Panc1 (cell line): Measurements from ENCODE around the gene GALNT18. TPM values are rescaled to one million over a fixed set of nuclear protein-coding genes. Genes with fewer than 3 reads are reported as not detected.

ENCODE experiments used
- ATAC-seq: fragments of 200-7000 bp; cut with Tn5 transposase; 2 replicates; pipeline ENCODE4 v1.9.1; 2020; ENCODE audit warnings: mild to moderate bottlenecking, moderate library complexity
- BruUV-seq: library from RNA; stranded (reverse); fragments of 400-500 nt; replicated peaks from 2 replicates; lab custom pipeline; 2021; lab: Mats Ljungman, UMichigan
- CTCF ChIA-PET: fragments of 300-600 bp; sonication (Branson Sonifier 250); formaldehyde crosslinking; loops from one replicate; lab custom pipeline; 2022; ENCODE audit warnings: antibody characterized with exemption; lab: Charles Lee
- POLR2A ChIA-PET: fragments of 300-600 bp; sonication (Branson Sonifier 250); formaldehyde crosslinking; loops from one replicate; lab custom pipeline; 2022; ENCODE audit warnings: antibody characterized with exemption; lab: Charles Lee
- DNase-seq: peaks from one replicate; pipeline ENCODE4 v3.0.0-alpha.2; 2010; ENCODE audit warnings: low read depth, low spot score
- H3K27ac ChIP-seq: 2 replicates; pipeline ENCODE4 v1.5.1; 2011; ENCODE audit warnings: mild to moderate bottlenecking, low read length, inconsistent platforms
- H3K27me3 ChIP-seq: fragments of 200-500 bp; sonication (Bioruptor generic); 2 replicates; pipeline ENCODE4 v1.6.0; 2014; ENCODE audit warnings: low read length, inconsistent platforms; ENCODE audit not compliant: control insufficient read depth, insufficient read depth
- H3K36me3 ChIP-seq: fragments of 200-500 bp; sonication (Bioruptor generic); 2 replicates; pipeline ENCODE4 v1.5.1; 2014; ENCODE audit warnings: inconsistent platforms, mild to moderate bottlenecking, low read length, moderate library complexity; ENCODE audit not compliant: control insufficient read depth, insufficient read depth
- H3K4me1 ChIP-seq: 2 replicates; pipeline ENCODE4 v1.5.1; 2011; ENCODE audit warnings: inconsistent platforms, mild to moderate bottlenecking, low read length, moderate library complexity; ENCODE audit not compliant: control insufficient read depth, insufficient read depth
- H3K4me3 ChIP-seq, 2 experiments: 2 replicates each; pipeline ENCODE4 v1.5.1; 2011 to 2012; ENCODE audit warnings: low read depth in 2 of 2, low read length in 2 of 2, mild to moderate bottlenecking in 2 of 2, inconsistent platforms in 1 of 2, moderate library complexity in 1 of 2
- H3K9me3 ChIP-seq: fragments of 200-500 bp; sonication (Bioruptor generic); 2 replicates; pipeline ENCODE4 v1.5.1; 2014; ENCODE audit warnings: low read depth, mild to moderate bottlenecking, inconsistent platforms, low read length, moderate library complexity; ENCODE audit not compliant: control insufficient read depth, insufficient read depth
- CTCF ChIP-seq: fragments of 450-650 bp; IDR thresholded peaks from 2 replicates; pipeline ENCODE4 v1.5.1; 2017; ENCODE audit warnings: mild to moderate bottlenecking
- POLR2AphosphoS5 ChIP-seq: IDR thresholded peaks from 2 replicates; pipeline ENCODE4 v1.6.1; 2012; ENCODE audit warnings: mild to moderate bottlenecking, low read depth, low read length, moderate library complexity
- SIN3A ChIP-seq: IDR thresholded peaks from 2 replicates; pipeline ENCODE4 v1.6.1; 2012; ENCODE audit warnings: low read depth, mild to moderate bottlenecking, low read length, moderate library complexity, borderline replicate concordance; ENCODE audit not compliant: insufficient read depth
- TCF7L2 ChIP-seq: IDR thresholded peaks from 2 replicates; pipeline ENCODE4 v1.6.1; 2011; ENCODE audit warnings: mild to moderate bottlenecking, low read depth, low read length, inconsistent platforms
- in situ Hi-C: cut with HindIII; loops from 2 replicates; pipeline ENCODE4 v1.10.0; 2016; ENCODE audit warnings: low sequenced_read_pairs, low pct_unique_long_range_greater_than_20kb
- intact Hi-C: fragments of 100-400 bp; cut with micrococcal nuclease; formaldehyde crosslinking; loops from one replicate; pipeline ENCODE4 v1.10.0; 2022; ENCODE audit not compliant: unreplicated experiment
- total RNA-seq: library from RNA; stranded (reverse); gene quantifications from one replicate; pipeline ENCODE4 v1.2.1, GENCODE V29; 2021; ENCODE audit not compliant: unreplicated experiment
- TF ChIP-seq, protein P1 (sequence below), 2 experiments: IDR thresholded peaks; 2 replicates each; pipeline ENCODE4 v1.6.1; 2011 to 2012; ENCODE audit warnings: low read depth in 2 of 2, control low read depth in 1 of 2, low read length in 1 of 2, mild to moderate bottlenecking in 1 of 2, moderate library complexity in 1 of 2; ENCODE audit not compliant: insufficient read depth in 1 of 2

The GALNT18 gene
- total RNA-seq, 1 experiment from 2014 or later = 8.6 TPM

- BruUV-seq = no TSS peak
- H3K36me3 ChIP-seq = no peaks in the 10 kb centered on the region
- POLR2A ChIA-PET = no interaction called here
- DNase-seq (no peak), ATAC-seq (no peak)
- TF ChIP-seq CTCF = no peak
- no peak for TF ChIP-seq SIN3A
- TF ChIP-seq, protein P1, sequence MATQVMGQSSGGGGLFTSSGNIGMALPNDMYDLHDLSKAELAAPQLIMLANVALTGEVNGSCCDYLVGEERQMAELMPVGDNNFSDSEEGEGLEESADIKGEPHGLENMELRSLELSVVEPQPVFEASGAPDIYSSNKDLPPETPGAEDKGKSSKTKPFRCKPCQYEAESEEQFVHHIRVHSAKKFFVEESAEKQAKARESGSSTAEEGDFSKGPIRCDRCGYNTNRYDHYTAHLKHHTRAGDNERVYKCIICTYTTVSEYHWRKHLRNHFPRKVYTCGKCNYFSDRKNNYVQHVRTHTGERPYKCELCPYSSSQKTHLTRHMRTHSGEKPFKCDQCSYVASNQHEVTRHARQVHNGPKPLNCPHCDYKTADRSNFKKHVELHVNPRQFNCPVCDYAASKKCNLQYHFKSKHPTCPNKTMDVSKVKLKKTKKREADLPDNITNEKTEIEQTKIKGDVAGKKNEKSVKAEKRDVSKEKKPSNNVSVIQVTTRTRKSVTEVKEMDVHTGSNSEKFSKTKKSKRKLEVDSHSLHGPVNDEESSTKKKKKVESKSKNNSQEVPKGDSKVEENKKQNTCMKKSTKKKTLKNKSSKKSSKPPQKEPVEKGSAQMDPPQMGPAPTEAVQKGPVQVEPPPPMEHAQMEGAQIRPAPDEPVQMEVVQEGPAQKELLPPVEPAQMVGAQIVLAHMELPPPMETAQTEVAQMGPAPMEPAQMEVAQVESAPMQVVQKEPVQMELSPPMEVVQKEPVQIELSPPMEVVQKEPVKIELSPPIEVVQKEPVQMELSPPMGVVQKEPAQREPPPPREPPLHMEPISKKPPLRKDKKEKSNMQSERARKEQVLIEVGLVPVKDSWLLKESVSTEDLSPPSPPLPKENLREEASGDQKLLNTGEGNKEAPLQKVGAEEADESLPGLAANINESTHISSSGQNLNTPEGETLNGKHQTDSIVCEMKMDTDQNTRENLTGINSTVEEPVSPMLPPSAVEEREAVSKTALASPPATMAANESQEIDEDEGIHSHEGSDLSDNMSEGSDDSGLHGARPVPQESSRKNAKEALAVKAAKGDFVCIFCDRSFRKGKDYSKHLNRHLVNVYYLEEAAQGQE (IDR thresholded peaks at IDR 0.05; ENCODE audit: insufficient read depth in 1 of 2, low read depth in 2 of 2, low read length in 1 of 2) = no peak
- no peak for TF ChIP-seq POLR2AphosphoS5
- TF ChIP-seq TCF7L2 = no peak
- H3K27me3 ChIP-seq = no peaks in the 10 kb centered on the region
- no peaks in the 10 kb centered on the region for H3K9me3 ChIP-seq
- H3K27ac ChIP-seq = no peak overlapping the region
- CTCF ChIA-PET = no interaction called here
- in situ Hi-C loops (no loop called here), intact Hi-C loops (no loop called here)
- 0 out of 2 replicates have a peak, but pooled peaks cover 3% of the 10 kb centered on the region for H3K4me1 ChIP-seq
- H3K4me3 ChIP-seq = no peak overlapping the region
These were observed 176.2 kb downstream of the GALNT18 start for GRCh38 chr11:11445441-11446185.

DNA sequence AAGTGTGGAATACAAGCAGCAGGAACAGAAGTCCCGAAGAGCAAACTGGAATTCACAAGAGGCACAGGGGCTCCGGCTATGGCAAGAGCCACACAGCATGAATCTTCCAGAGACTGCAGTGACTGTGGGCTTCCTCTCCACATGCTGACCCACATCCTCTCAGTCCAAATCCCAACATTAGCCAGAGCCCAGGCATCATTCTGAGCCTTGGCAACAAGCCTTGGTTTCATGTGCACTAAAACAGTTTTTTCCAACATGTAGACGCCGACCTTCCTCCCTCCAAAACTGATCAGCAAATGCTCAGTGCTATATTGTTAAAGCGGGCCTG lies 177.0 kb downstream of the GALNT18 start:
- no peak for TF ChIP-seq SIN3A
- no peak for TF ChIP-seq CTCF
- no peak for TF ChIP-seq TCF7L2
- TF ChIP-seq, protein P1 (IDR thresholded peaks at IDR 0.05; ENCODE audit: insufficient read depth in 1 of 2, low read depth in 2 of 2, low read length in 1 of 2) = no peak
- TF ChIP-seq POLR2AphosphoS5 = no peak
- no TSS peak for BruUV-seq
- ChIA-PET POLR2A (no interaction called here), CTCF (no interaction called here)
- H3K27ac ChIP-seq = no peak overlapping the region
- H3K4me3 ChIP-seq = no peak overlapping the region
- H3K27me3 ChIP-seq = no peaks in the 10 kb centered on the region
- no peak for ATAC-seq
- DNase-seq = no peak
- H3K9me3 ChIP-seq = no peaks in the 10 kb centered on the region
- in situ Hi-C loops (no loop called here), intact Hi-C loops (no loop called here)
- 0 out of 2 replicates have a peak, but pooled peaks cover 3% of the 10 kb centered on the region for H3K4me1 ChIP-seq
- H3K36me3 ChIP-seq = no peaks in the 10 kb centered on the region
